Upper lobe of left lung (tissue), 6 donors: ENCODE data around the gene LAMP1. TPM values are rescaled to one million over a fixed set of nuclear protein-coding genes. Genes with fewer than 3 reads are reported as not detected.
A peak's percentile ranks its signal among the peaks of the same experiment; 100 is the strongest.

ENCODE experiments used
- ATAC-seq, 2 donors: fragments of 200-7000 bp; cut with Tn5 transposase; one replicate each; pipeline ENCODE4 v1.9.1; 2022; ENCODE audit warnings: mild to moderate bottlenecking in 2 of 2, moderate library complexity in 2 of 2; ENCODE audit not compliant: low FRiP score in 2 of 2
- DNase-seq, 2 donors: peaks; one replicate each; pipeline ENCODE4 v3.0.0-alpha.2; 2019 to 2020
- H3K27ac ChIP-seq, 4 donors: fragments of 200-600 bp; sonication (generic); one replicate each; pipeline ENCODE4 v1.5.1; 2016 to 2019
- H3K27me3 ChIP-seq, 4 donors: fragments of 200-600 bp; sonication (generic); one replicate each; pipeline ENCODE4 v1.5.1; 2017 to 2019
- H3K36me3 ChIP-seq, 4 donors: fragments of 200-600 bp; sonication (generic); one replicate each; pipeline ENCODE4 v1.5.1; 2016 to 2019
- H3K4me1 ChIP-seq, 4 donors: fragments of 200-600 bp; sonication (generic); one replicate each; pipeline ENCODE4 v1.5.1; 2018 to 2019
- H3K4me3 ChIP-seq, 4 donors: fragments of 200-600 bp; sonication (generic); one replicate each; pipeline ENCODE4 v1.5.1; 2017 to 2019; ENCODE audit warnings: mild to moderate bottlenecking in 2 of 4, moderate library complexity in 1 of 4
- H3K9me3 ChIP-seq, 4 donors: fragments of 200-600 bp; sonication (generic); one replicate each; pipeline ENCODE4 v1.5.1; 2018 to 2019
- CTCF ChIP-seq, 6 experiments: fragments of 450-650 bp in 4 of 6; fragments of 200-600 bp in 2 of 6; sonication (generic) in 2 of 6; IDR thresholded peaks; one replicate each; pipeline ENCODE4 v1.5.1; 2016 to 2019; ENCODE audit warnings: antibody characterized with exemption in 6 of 6
- EP300 ChIP-seq, 4 donors: sonication (generic); formaldehyde crosslinking; IDR thresholded peaks; one replicate each; pipeline ENCODE4 v1.5.1; 2017; ENCODE audit warnings: antibody characterized with exemption in 4 of 4, control low read depth in 2 of 4
- POLR2A ChIP-seq, 4 donors: fragments of 450-650 bp; IDR thresholded peaks; one replicate each; pipeline ENCODE4 v1.5.1; 2016 to 2017; ENCODE audit warnings: antibody characterized with exemption in 4 of 4, mild to moderate bottlenecking in 2 of 4
- POLR2AphosphoS5 ChIP-seq, 2 donors: sonication (generic); formaldehyde crosslinking; IDR thresholded peaks; one replicate each; pipeline ENCODE4 v1.5.1; 2017; ENCODE audit warnings: antibody characterized with exemption in 2 of 2
- WGBS, 2 donors: methylation state at CpG; one replicate each; pipeline ENCODE4 v1.1.5; 2017 to 2018; 5-methylcytosine and 5-hydroxymethylcytosine counted together
- total RNA-seq, 6 donors: library from RNA; depleted of rRNA in 4 of 6; stranded (reverse); fragments of >200 nt in 4 of 6; gene quantifications; one replicate each; pipeline versions ENCODE4 v1.1.0 to v1.2.1, GENCODE V29; 2016 to 2021
- donor health status: DM: no; HTN: no; CAD: no; lungs with moderate emphysema.
- donor health status: DM: no; HTN: yes; CAD: no; lungs with severe emphysema.

Gene LAMP1
- total RNA-seq, 6 donors from 2014 or later = 80.7 to 394 (median 236) TPM

- 57 to 68% methylated on average over 2 of the region's 2 CpGs for WGBS, 2 donors
- TF ChIP-seq POLR2AphosphoS5 (IDR thresholded peaks at IDR 0.05) = no peak
- no peak for TF ChIP-seq EP300 (IDR thresholded peaks at IDR 0.05)
- TF ChIP-seq POLR2A (IDR thresholded peaks at IDR 0.05) = no peak
- TF ChIP-seq CTCF (IDR thresholded peaks at IDR 0.05) = no peak
- no peaks in the 10 kb centered on the region for H3K27me3 ChIP-seq
Measured at GRCh38 chr13:113291129-113291528, 5.9 kb upstream of the LAMP1 start.

GRCh38 chr13:113292021-113292862 is 4.8 kb upstream of the LAMP1 start:
- TF ChIP-seq POLR2A (IDR thresholded peaks at IDR 0.05) = no peak
- TF ChIP-seq POLR2AphosphoS5 (IDR thresholded peaks at IDR 0.05) = no peak
- no peak for TF ChIP-seq EP300 (IDR thresholded peaks at IDR 0.05)
- TF ChIP-seq CTCF (IDR thresholded peaks at IDR 0.05) = no peak
- peak overlapping the region in 3 of 4 donors; percentile 8 to 21 (median 15) for H3K4me3 ChIP-seq
- peak in 1 of 2 donors; percentile 59 for ATAC-seq

More at GRCh38 chr13:113291129-113291528, 5.9 kb upstream of the LAMP1 start:
- H3K9me3 ChIP-seq = no peaks in the 10 kb centered on the region
- ATAC-seq (no peak), DNase-seq (no peak)
- H3K27ac ChIP-seq = no peak overlapping the region
- no peak overlapping the region for H3K4me3 ChIP-seq
- H3K4me1 ChIP-seq = peaks cover 1 to 9% (median 4%) of the 10 kb centered on the region in 4 donors
- H3K36me3 ChIP-seq = no peaks in the 10 kb centered on the region

GRCh38 chr13:113293686-113294085 is 3.4 kb upstream of the LAMP1 start:
- no peaks in the 10 kb centered on the region for H3K9me3 ChIP-seq
- no peak for ATAC-seq

More at GRCh38 chr13:113292021-113292862, 4.8 kb upstream of the LAMP1 start:
- peak; percentile 38 to 92 for DNase-seq
- Histone ChIP-seq H3K27ac (peak overlapping the region in 1 of 4 donors; percentile 1), H3K9me3 (no peaks in the 10 kb centered on the region), H3K36me3 (no peaks in the 10 kb centered on the region), H3K27me3 (no peaks in the 10 kb centered on the region), H3K4me1 (peaks cover 3 to 14% (median 9%) of the 10 kb centered on the region in 4 donors)
- 10 to 15% methylated on average over 22 of the region's 22 CpGs for WGBS, 2 donors

GRCh38 chr13:113295776-113296175 is 1.3 kb upstream of the LAMP1 start:
- no peak for TF ChIP-seq EP300 (IDR thresholded peaks at IDR 0.05)
- H3K27me3 ChIP-seq = no peaks in the 10 kb centered on the region
- peaks cover 16 to 41% (median 31%) of the 10 kb centered on the region in 4 donors for H3K4me1 ChIP-seq
- no peaks in the 10 kb centered on the region for H3K9me3 ChIP-seq
- no peaks in the 10 kb centered on the region for H3K36me3 ChIP-seq
- WGBS, 2 donors = 89 to 96% methylated on average over 6 of the region's 6 CpGs
- H3K27ac ChIP-seq = no peak overlapping the region
- no peak overlapping the region for H3K4me3 ChIP-seq
- no peak for DNase-seq
- ATAC-seq = no peak

More at GRCh38 chr13:113293686-113294085, 3.4 kb upstream of the LAMP1 start:
- H3K27me3 ChIP-seq = no peaks in the 10 kb centered on the region
- TF ChIP-seq EP300 (IDR thresholded peaks at IDR 0.05) (no peak), POLR2AphosphoS5 (IDR thresholded peaks at IDR 0.05) (no peak), CTCF (IDR thresholded peaks at IDR 0.05) (no peak)
- DNase-seq = no peak
- H3K27ac ChIP-seq = no peak overlapping the region
- no peak overlapping the region for H3K4me3 ChIP-seq
- no peaks in the 10 kb centered on the region for H3K36me3 ChIP-seq
- peaks cover 10 to 26% (median 20%) of the 10 kb centered on the region in 4 donors for H3K4me1 ChIP-seq
- WGBS, 2 donors = 85% methylated on average over 9 of the region's 9 CpGs

GRCh38 chr13:113297370-113298042 is 467 bp downstream of the LAMP1 start:
- H3K4me1 ChIP-seq = peaks cover 16 to 37% (median 28%) of the 10 kb centered on the region in 4 donors
- no peaks in the 10 kb centered on the region for H3K27me3 ChIP-seq
- no peaks in the 10 kb centered on the region for H3K9me3 ChIP-seq
- TF ChIP-seq CTCF (IDR thresholded peaks at IDR 0.05) (no peak), POLR2A (IDR thresholded peaks at IDR 0.05) (peak in 1 of 4 donors; percentile 1)
- peak; percentile 35 to 40 for DNase-seq
- H3K27ac ChIP-seq = peak overlapping the region; percentile 89 to 92 (median 91)
- H3K4me3 ChIP-seq = peak overlapping the region; percentile 65 to 96 (median 94)
- no peaks in the 10 kb centered on the region for H3K36me3 ChIP-seq
- 1 to 3% methylated on average over 17 to 23 of the region's 58 CpGs for WGBS, 2 donors
- no peak for ATAC-seq
